Measurements from ENCODE around the gene MAP3K5. TPM values are rescaled to one million over a fixed set of nuclear protein-coding genes. Genes with fewer than 3 reads are reported as not detected.

Gene MAP3K5
- total and polyA plus RNA-seq, 2 of the 8 experiments (the other 6 are each of a cell fraction or from before 2014, with no cell fraction given), result 0.63 to 2.6 TPM

GRCh38 chr6:136508725-136509392, 283.4 kb downstream of the MAP3K5 start (continued):
- TF ChIP-seq CEBPB (IDR thresholded peaks at IDR 0.05; ENCODE audit: low read depth, low read length) (no peak), JUN (IDR thresholded peaks at IDR 0.05; ENCODE audit: low read depth, low read length) (no peak), RFX5 (IDR thresholded peaks at IDR 0.05; ENCODE audit: borderline replicate concordance, low read depth, low read length) (no peak), CBX8 (IDR thresholded peaks at IDR 0.05; ENCODE audit: borderline replicate concordance, low read depth, low read length) (no peak)

Small RNA genes within 50 kb of the gene (small RNA-seq; reads per million reads assigned to genes)
- gene RNA5SP219 (ENCODE audit: insufficient read depth), result not detected

Other genes with a start within 250 kb of the MAP3K5 start
- gene MAP7, start 242.1 kb downstream of the MAP3K5 start, total RNA-seq (2021; fragmentation: NEBNext Ultra II Directional; extraction: Animal tissue kit (Norgen Biotek cat#: 25700)), result 66.9 and 67.0 TPM in 2 replicates
- gene MAP7, start 242.1 kb downstream of the MAP3K5 start, polyA plus RNA-seq (2011; rRNA removed), result 13.5 and 15.0 TPM in 2 replicates
- gene PEX7, start 30.1 kb upstream of the MAP3K5 start, total RNA-seq (2021; fragmentation: NEBNext Ultra II Directional; extraction: Animal tissue kit (Norgen Biotek cat#: 25700)), result 6.4 and 6.7 TPM in 2 replicates
- 10.5 and 11.0 TPM in 2 replicates for gene PEX7, start 30.1 kb upstream of the MAP3K5 start, polyA plus RNA-seq (2011; rRNA removed)
- 0.39 and 0.57 TPM in 2 replicates for gene SLC35D3, start 129.8 kb upstream of the MAP3K5 start, total RNA-seq (2021; fragmentation: NEBNext Ultra II Directional; extraction: Animal tissue kit (Norgen Biotek cat#: 25700))
- gene SLC35D3, start 129.8 kb upstream of the MAP3K5 start, polyA plus RNA-seq (2011; rRNA removed), result 0.27 and 0.74 TPM in 2 replicates

Data from H1 (cell line).